ENCODE data around the gene RYR2.

DNA sequence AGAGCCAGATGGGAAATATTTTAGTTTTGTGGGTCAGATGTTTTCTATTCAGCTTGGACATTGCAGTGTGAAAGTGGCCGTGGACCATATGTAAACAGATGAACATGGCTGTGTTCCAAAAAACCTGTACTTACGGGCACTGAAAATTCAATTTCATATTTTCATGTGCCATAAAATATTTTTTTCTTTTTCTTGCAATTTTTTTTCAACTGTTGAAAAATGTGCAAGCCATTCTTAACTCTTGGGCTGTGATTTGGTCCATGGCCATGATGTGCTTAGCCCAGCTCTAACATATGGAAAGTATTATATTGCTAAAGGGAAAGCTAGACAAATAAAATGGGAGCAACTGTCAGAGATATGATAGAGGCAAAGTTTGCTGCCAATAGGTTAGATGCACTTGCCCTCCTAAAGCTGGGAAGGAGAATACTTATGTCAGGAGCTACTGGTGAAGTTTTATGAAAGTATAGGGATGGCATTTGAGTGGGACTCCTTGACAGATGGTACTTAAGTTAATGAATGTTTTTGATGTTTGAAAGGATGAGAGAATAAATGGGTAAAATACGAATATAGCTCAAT lies 240.3 kb downstream of the RYR2 start:
- no peak for TF ChIP-seq POLR2A (IDR thresholded peaks at IDR 0.05)
- no peak for TF ChIP-seq CTCF (IDR thresholded peaks at IDR 0.05)
